Ammon's horn (tissue), 1 donor: ENCODE data around the gene FN1.
"Not testable (repeated sequence)": the region's sequence is repeated elsewhere in the genome, so short reads cannot be mapped to it uniquely, and the experiment has no call there.

Source experiments
- DNase-seq: peaks from one replicate; pipeline ENCODE4 v3.0.0-alpha.2; 2016; ENCODE audit warnings: low spot score

The FN1 gene

DNA sequence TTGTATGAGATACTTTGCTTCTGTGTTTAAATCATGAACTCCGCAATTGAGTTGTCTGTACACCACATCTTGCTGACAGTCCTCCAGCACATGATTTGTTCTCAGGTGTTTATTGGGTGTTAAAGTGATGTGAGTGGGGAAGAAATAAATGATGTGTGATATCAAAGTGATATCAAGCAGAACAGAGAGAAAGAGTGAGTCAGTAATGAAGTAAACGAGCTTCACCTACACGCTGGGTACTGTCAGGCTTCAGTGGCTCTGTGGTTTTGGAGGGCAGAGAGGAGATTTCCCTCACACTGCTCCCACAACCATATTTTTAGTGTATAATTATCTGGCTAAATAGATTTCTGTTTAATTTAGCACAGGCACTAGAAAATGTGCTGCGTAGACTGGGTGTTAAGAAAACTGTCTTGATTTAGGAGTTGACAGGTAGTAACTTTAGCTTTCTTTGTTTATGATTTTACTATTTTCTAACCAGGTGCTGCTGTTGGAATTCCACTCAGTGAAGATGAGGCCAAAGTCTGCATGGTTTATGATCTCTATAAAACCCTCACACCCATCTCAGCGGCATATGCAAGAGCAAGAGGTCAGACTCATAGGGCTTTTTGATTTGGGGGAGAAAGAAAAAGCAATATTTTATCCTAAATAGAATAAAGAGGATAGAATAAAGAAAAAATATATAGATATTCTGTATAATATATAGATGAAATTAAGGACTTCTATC is 102.8 kb downstream of the FN1 start:
- DNase-seq, result no peak

DNA sequence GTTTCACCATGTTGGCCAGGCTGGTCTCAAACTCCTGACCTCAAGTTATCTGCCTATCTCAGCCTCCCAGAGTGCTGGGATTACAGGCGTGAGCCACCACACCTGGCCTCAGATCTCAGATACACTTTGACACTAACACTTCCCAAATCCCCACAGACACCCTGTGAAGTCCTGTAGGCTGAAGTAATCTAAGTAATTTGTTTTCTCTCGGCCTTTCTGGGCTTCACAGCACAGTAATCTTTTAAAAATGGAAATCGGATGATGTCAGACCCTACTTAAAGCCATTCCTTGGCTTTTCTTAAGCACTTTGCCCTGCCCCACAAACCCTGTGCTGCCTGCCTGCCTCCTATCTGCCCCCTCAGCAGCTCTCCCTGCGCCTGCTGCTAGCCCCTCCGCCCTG is 107.8 kb downstream of the FN1 start:
- DNase-seq, result no peak

DNA sequence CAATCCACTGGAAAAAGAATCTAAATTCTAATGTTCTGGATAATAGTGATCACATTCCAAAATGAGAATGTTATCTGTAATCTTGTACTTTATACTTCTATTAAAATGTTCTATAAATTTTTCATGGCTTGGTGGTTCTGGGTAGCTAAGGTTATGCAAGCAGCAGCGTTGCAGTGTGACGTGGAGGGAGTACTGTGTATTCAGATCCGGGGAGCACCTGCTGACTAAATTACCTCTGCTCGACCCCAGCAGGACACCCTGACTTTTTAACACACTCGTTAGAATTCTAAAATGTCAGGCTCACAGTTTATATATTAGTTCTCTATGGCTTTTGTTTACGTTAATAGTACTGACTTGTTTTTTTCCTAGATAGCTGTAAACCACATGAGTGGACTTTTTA is 111.1 kb downstream of the FN1 start:
- no peak for DNase-seq

DNA sequence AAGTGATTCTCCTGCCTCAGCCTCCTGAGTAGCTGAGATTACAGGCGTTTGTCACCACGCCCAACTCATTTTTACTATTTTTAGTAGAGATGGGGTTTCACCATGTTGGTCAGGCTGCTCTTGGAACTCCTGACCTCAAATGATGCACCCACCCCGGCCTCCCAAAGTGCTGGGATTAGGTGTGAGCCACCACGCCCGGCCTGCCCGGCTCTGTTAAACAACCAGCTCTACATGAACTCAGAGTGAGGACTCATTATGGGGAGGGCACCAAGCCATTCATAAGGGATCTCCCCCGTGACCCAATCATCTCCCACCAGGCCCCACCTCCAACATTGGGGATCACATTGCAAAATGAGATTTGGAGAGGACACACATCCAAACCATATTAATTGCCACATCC is 115.2 kb downstream of the FN1 start:
- DNase-seq, result no peak

DNA sequence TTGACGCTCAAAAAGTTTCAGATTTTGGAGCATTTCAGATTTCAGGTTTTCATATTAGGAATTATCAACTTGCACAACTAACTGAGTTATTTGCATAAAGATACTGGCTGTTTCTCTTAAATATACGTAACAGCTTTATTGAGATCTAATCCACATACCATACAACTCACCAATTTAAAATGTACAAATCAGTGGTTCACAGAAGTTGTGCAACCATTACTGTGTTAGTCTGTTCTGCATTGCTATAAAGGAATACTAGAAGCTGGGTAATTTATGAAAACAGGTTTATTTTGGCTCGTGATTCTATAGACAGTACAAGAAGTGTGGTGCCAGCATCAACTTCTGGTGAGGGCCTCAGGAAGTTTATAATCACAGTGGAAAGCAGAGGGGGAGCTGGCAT is 115.8 kb downstream of the FN1 start:
- DNase-seq, result no peak

DNA sequence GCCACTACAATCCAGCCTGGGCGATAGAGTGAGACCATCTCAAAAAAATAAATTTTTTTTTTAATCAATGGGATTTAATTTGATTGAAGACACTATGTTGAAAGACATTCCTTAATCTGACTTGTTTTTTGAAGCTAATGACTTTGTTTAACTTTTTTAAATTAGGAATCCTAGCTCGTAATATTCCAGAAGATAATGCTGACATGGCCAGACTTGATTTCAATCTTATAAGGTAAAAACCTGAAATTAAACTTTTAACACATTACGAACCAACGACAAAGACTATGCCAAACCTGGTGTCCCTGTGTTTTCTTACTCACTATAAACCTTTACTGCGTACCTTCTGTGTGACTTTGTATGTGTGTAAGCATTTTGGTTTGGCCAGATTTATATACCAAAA is 116.4 kb downstream of the FN1 start:
- DNase-seq, result no peak

DNA sequence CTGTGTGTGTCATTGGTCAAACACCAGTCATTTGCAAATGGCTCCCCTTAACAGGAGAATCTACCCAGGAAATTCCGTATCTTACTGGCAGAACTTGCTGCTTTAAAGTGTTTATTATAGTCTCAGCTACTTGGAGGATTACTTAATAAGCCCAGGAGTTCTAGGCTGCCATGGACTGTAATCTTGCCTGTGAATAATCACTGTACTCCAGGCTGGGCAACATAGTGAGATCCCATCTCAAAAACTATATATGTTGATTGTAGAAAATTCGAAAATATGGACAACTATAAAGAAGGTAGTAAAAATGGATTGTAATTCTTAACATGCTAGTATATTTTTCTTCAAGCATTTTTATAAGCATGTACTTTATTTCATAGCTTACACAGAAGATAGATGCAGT is 119.5 kb downstream of the FN1 start:
- DNase-seq, result no peak

DNA sequence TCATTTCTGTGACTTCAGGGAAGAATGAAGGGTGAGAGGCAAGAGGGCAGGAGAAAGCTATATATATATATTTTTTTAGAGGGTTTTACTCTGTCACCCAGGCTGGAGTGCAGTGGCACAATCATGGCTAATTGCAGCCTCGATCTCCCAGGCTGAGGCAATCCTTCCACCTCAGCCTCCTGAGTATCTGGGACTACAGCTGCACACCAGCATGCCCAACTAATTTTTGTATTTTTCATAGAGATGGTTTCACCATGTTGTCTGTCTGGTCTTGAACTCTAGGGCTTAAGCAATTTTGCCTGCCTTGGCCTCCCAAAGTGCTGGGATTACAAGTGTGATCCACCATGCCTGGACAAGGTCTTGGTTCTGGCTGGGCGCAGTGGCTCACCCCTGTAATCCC is 120.6 kb downstream of the FN1 start:
- no peak for DNase-seq

DNA sequence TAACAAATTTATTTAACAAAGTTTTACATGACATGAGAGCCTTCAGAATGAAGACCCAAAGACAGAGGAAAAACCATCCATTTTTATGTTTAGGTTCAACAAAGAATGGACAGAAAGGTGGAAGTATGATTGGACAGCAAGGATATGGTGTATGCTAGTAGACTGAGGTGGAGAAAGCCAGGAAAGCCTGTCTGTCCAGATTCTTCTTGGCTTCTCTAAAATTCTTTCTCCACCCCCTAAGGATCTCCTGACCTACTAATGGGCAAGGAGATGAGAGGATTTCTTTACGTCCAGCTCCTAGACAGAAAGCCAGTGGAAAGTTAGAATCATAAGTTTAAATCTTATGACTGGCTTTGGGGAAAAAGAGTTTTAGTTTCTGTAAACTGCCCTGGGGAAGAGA is 121.0 kb downstream of the FN1 start:
- no peak for DNase-seq

DNA sequence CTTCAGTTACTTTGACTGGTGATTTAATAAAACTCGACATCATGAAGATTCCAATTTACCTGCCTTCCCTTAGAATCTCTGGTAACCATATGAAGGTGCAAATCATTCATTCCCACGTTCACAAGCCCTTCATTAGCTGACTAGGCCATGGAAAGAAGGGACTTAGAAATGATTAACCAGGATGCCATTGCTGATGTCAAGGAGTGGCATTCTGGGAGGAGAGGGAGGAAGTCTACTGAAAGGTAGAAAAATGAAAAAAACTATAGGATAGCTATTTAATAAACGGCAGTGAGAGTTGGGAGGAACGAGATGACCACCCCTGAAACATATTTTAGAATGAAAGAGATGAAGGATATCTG is 122.6 kb downstream of the FN1 start:
- DNase-seq, result no peak

DNA sequence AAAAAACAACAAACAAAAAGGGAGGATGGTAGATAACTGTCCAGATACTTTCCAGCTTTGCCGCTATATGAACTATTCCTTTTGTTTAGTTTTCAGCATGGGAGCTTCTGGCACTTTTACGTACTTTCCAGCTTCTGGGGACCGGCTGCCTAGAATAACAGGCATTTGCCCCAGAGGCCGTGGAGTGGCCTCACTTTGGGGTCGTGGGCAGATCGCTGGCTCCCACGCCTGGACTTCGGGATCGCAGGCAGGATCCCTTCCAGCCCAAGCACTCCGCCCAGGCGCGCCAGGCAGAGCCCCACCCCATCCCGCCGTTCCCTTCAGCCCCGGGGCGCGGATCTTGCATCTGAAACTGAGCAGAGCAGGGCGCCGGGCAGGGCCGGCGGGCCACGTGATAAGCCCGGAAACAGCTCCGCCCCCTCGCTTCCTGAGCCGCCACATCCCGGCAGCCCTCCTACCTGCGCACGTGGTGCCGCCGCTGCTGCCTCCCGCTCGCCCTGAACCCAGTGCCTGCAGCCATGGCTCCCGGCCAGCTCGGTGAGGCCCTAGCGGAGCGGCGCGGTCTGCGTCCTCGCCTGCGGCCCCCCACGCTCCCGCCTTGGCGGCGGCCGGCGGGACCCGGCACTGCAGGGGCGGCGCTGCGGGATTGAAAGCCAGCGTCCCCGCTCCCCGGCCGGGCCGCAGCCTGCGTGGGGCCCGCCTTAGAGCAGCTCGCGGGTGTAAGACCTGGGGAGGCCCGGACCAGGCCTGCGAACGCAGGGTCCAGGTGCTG is 124.1 kb downstream of the FN1 start, which contains the start of gene ATIC:
Gene ATIC, plus strand, starts transcription at position 435 of the 772 bp plus-strand sequence. Its CDS starts 84 bp downstream, at position 519.
- DNase-seq, result peak; percentile 94

DNA sequence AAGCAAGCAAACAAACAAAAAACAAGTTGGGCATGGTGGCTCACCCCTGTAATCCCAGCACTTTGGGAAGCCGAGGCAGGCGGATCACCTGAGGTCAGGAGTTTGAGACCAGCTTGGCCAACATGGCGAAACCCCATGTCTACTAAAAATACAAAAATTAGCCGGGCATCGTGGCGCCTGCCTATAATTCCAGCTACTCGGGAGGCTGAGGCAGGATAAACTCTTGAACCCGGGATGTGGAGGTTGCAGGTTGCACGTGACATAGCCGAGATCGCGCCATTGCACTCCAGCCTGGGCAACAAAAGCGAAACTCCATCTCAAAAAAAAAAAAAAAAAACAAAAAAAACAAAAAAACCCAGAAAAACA is 124.6 kb downstream of the FN1 start:
- DNase-seq, result not testable (repeated sequence)
